ENCODE measurements around the gene IP6K3.

The IP6K3 gene

GRCh38 chr6:33725222-33725621, 21.5 kb downstream of the IP6K3 start:
- Histone ChIP-seq H3K27me3 (ENCODE audit: control insufficient read depth, low read length) (peaks cover 63% of the 10 kb centered on the region), H3K4me2 (ENCODE audit: low read length) (no peak overlapping the region), H3K9me3 (ENCODE audit: control insufficient read depth, insufficient read depth, low read length) (no peaks in the 10 kb centered on the region), H3F3A (ENCODE audit: control insufficient read depth, insufficient read depth) (no peaks in the 10 kb centered on the region), H3K4me1 (ENCODE audit: control insufficient read depth, low read length) (peaks cover 26% of the 10 kb centered on the region), H3K4me3 (ENCODE audit: low read length) (no peak overlapping the region), H4K20me1 (ENCODE audit: control insufficient read depth, insufficient read depth, low read depth, low read length) (no peaks in the 10 kb centered on the region), H3K36me3 (ENCODE audit: control insufficient read depth, low read length) (no peaks in the 10 kb centered on the region), H3K27ac (ENCODE audit: low read depth, low read length) (no peak overlapping the region), H3K79me2 (ENCODE audit: control insufficient read depth, low read length) (no peaks in the 10 kb centered on the region), H3K9me2 (replicated peaks; ENCODE audit: control insufficient read depth, low read length) (no peaks in the 10 kb centered on the region)
- TF ChIP-seq, protein P1, sequence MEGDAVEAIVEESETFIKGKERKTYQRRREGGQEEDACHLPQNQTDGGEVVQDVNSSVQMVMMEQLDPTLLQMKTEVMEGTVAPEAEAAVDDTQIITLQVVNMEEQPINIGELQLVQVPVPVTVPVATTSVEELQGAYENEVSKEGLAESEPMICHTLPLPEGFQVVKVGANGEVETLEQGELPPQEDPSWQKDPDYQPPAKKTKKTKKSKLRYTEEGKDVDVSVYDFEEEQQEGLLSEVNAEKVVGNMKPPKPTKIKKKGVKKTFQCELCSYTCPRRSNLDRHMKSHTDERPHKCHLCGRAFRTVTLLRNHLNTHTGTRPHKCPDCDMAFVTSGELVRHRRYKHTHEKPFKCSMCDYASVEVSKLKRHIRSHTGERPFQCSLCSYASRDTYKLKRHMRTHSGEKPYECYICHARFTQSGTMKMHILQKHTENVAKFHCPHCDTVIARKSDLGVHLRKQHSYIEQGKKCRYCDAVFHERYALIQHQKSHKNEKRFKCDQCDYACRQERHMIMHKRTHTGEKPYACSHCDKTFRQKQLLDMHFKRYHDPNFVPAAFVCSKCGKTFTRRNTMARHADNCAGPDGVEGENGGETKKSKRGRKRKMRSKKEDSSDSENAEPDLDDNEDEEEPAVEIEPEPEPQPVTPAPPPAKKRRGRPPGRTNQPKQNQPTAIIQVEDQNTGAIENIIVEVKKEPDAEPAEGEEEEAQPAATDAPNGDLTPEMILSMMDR (IDR thresholded peaks at IDR 0.05; ENCODE audit: low read depth, low read length, poor library complexity, severe bottlenecking), result no peak
- TF ChIP-seq EZH2phosphoT487 (IDR thresholded peaks at IDR 0.05; ENCODE audit: borderline replicate concordance, low read length), result no peak

DNA sequence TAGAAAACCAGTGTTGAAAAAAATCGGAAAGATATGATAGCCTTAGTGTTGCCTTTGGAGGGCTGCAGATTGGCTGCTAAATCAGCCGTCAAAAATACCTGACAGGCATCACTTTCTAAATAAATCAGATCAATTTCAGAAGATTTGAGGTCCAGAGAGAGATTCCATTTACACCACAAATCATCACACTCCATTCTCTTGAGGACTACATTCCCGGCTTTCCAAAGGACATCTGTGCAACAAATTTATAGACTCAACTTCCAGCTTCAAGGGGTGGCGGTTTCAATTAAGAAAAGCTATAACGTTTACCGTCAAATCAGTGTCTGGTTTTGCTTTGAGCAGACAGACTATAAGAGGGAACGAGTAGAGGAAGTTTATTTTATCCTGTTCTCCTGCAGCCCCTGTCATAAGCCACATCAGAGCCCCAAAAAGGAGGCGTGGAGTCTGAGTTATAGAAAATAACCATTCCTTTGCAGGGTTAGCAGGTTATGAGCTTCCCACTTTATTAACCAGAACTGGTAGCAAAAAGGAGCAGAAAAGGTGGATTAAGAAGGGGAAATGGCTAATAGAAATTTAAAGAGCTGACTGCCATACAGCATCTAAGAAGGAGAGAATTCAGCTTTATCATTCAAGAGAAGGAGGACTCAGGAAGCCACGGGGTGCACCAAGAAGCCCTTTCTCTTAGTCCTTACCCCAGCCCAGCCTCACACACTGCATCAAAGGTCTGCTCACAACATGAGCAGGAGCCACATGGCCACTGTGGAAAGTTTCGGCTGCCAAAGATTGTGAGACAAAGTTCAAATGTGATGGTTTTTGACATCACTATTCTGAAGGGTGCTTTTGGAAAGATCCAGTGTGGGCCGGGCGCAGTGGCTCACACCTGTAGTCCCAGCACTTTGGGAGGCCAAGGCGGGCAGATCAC, 22.3 kb downstream of the IP6K3 start:
- no peak for TF ChIP-seq EZH2phosphoT487 (IDR thresholded peaks at IDR 0.05; ENCODE audit: borderline replicate concordance, low read length)
- TF ChIP-seq, protein P1 (IDR thresholded peaks at IDR 0.05; ENCODE audit: low read depth, low read length, poor library complexity, severe bottlenecking), result no peak
- Histone ChIP-seq H3K9me2 (replicated peaks; ENCODE audit: control insufficient read depth, low read length) (no peaks in the 10 kb centered on the region), H3K27ac (ENCODE audit: low read depth, low read length) (no peak overlapping the region), H3K4me1 (ENCODE audit: control insufficient read depth, low read length) (peaks cover 26% of the 10 kb centered on the region), H3K79me2 (ENCODE audit: control insufficient read depth, low read length) (no peaks in the 10 kb centered on the region), H3K4me2 (ENCODE audit: low read length) (no peak overlapping the region), H3K27me3 (ENCODE audit: control insufficient read depth, low read length) (peaks cover 64% of the 10 kb centered on the region), H3K9me3 (ENCODE audit: control insufficient read depth, insufficient read depth, low read length) (no peaks in the 10 kb centered on the region), H4K20me1 (ENCODE audit: control insufficient read depth, insufficient read depth, low read depth, low read length) (no peaks in the 10 kb centered on the region), H3K36me3 (ENCODE audit: control insufficient read depth, low read length) (no peaks in the 10 kb centered on the region), H3F3A (ENCODE audit: control insufficient read depth, insufficient read depth) (no peaks in the 10 kb centered on the region), H3K4me3 (ENCODE audit: low read length) (no peak overlapping the region)

- Histone ChIP-seq H3K79me2 (ENCODE audit: control insufficient read depth, low read length) (no peaks in the 10 kb centered on the region), H3K36me3 (ENCODE audit: control insufficient read depth, low read length) (no peaks in the 10 kb centered on the region), H3K27ac (ENCODE audit: low read depth, low read length) (no peak overlapping the region), H3K4me3 (ENCODE audit: low read length) (no peak overlapping the region), H3K4me2 (ENCODE audit: low read length) (no peak overlapping the region), H3K4me1 (ENCODE audit: control insufficient read depth, low read length) (peaks cover 26% of the 10 kb centered on the region), H4K20me1 (ENCODE audit: control insufficient read depth, insufficient read depth, low read depth, low read length) (no peaks in the 10 kb centered on the region), H3K9me2 (replicated peaks; ENCODE audit: control insufficient read depth, low read length) (no peaks in the 10 kb centered on the region), H3K27me3 (ENCODE audit: control insufficient read depth, low read length) (peaks cover 61% of the 10 kb centered on the region), H3K9me3 (ENCODE audit: control insufficient read depth, insufficient read depth, low read length) (no peaks in the 10 kb centered on the region), H3F3A (ENCODE audit: control insufficient read depth, insufficient read depth) (no peaks in the 10 kb centered on the region)
- TF ChIP-seq EZH2phosphoT487 (IDR thresholded peaks at IDR 0.05; ENCODE audit: borderline replicate concordance, low read length), result no peak
- TF ChIP-seq, protein P1 (IDR thresholded peaks at IDR 0.05; ENCODE audit: low read depth, low read length, poor library complexity, severe bottlenecking), result no peak
Measured at GRCh38 chr6:33723371-33724085, 23.2 kb downstream of the IP6K3 start.

All from DOHH2 (cell line).